Measurements from ENCODE around the gene VTI1A. TPM values are rescaled to one million over a fixed set of nuclear protein-coding genes. Genes with fewer than 3 reads are reported as not detected.

Gene VTI1A
- total RNA-seq, 3 donors from 2014 or later (not counting 1 experiment from before 2014, with no cell fraction given): 62.6 to 77.6 (median 68.2) TPM

- no peaks in the 10 kb centered on the region for H3K27me3 Mint-ChIP-seq (ENCODE audit: low read depth in 2 of 2)
- ATAC-seq (no peak), DNase-seq (no peak)
- TF ChIP-seq, protein P1, sequence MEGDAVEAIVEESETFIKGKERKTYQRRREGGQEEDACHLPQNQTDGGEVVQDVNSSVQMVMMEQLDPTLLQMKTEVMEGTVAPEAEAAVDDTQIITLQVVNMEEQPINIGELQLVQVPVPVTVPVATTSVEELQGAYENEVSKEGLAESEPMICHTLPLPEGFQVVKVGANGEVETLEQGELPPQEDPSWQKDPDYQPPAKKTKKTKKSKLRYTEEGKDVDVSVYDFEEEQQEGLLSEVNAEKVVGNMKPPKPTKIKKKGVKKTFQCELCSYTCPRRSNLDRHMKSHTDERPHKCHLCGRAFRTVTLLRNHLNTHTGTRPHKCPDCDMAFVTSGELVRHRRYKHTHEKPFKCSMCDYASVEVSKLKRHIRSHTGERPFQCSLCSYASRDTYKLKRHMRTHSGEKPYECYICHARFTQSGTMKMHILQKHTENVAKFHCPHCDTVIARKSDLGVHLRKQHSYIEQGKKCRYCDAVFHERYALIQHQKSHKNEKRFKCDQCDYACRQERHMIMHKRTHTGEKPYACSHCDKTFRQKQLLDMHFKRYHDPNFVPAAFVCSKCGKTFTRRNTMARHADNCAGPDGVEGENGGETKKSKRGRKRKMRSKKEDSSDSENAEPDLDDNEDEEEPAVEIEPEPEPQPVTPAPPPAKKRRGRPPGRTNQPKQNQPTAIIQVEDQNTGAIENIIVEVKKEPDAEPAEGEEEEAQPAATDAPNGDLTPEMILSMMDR (IDR thresholded peaks at IDR 0.05): no peak
- Histone ChIP-seq H3K27me3 (ENCODE audit: control insufficient read depth, insufficient read depth, low read length) (no peaks in the 10 kb centered on the region), H3K4me3 (ENCODE audit: low read length) (no peak overlapping the region), H3K36me3 (ENCODE audit: control insufficient read depth, insufficient read depth, low read length) (no peaks in the 10 kb centered on the region), H3K9me3 (ENCODE audit: control insufficient read depth, insufficient read depth, low read length) (no peaks in the 10 kb centered on the region), H3K4me1 (ENCODE audit: control insufficient read depth, insufficient read depth, low read length) (no peaks in the 10 kb centered on the region), H3K27ac (ENCODE audit: low read length) (no peak overlapping the region)
- H3K9me3 Mint-ChIP-seq: no peaks in the 10 kb centered on the region
- no peaks in the 10 kb centered on the region for H3K36me3 Mint-ChIP-seq
- 94% methylated on average over 2 of the region's 3 CpGs for WGBS (ENCODE audit: insufficient coverage)
- H3K27ac Mint-ChIP-seq: no peak overlapping the region
- no peak overlapping the region for H3K4me3 Mint-ChIP-seq
- intact Hi-C loops (cut with micrococcal nuclease): no loop called here
- peaks cover 6 to 22% of the 10 kb centered on the region in 2 donors for H3K4me1 Mint-ChIP-seq
These were observed 34.6 kb downstream of the VTI1A start for GRCh38 chr10:112481602-112482001.

GRCh38 chr10:112484399-112484798, 37.4 kb downstream of the VTI1A start:
- H3K4me3 Mint-ChIP-seq: no peak overlapping the region
- intact Hi-C loops (cut with micrococcal nuclease): no loop called here
- no peak for DNase-seq
- peaks cover 7 to 27% of the 10 kb centered on the region in 2 donors for H3K4me1 Mint-ChIP-seq
- H3K27ac Mint-ChIP-seq: no peak overlapping the region
- H3K27me3 ChIP-seq (ENCODE audit: control insufficient read depth, insufficient read depth, low read length): no peaks in the 10 kb centered on the region
- H3K36me3 Mint-ChIP-seq: no peaks in the 10 kb centered on the region
- no peaks in the 10 kb centered on the region for H3K27me3 Mint-ChIP-seq (ENCODE audit: low read depth in 2 of 2)
- no peaks in the 10 kb centered on the region for H3K9me3 ChIP-seq (ENCODE audit: control insufficient read depth, insufficient read depth, low read length)
- TF ChIP-seq, protein P1 (IDR thresholded peaks at IDR 0.05): no peak
- H3K9me3 Mint-ChIP-seq: no peaks in the 10 kb centered on the region
- H3K4me1 ChIP-seq (ENCODE audit: control insufficient read depth, insufficient read depth, low read length): no peaks in the 10 kb centered on the region
- WGBS (ENCODE audit: insufficient coverage): 88% methylated on average over 1 of the region's 2 CpGs
- ATAC-seq: no peak
- no peak overlapping the region for H3K4me3 ChIP-seq (ENCODE audit: low read length)
- no peaks in the 10 kb centered on the region for H3K36me3 ChIP-seq (ENCODE audit: control insufficient read depth, insufficient read depth, low read length)
- no peak overlapping the region for H3K27ac ChIP-seq (ENCODE audit: low read length)

- no peak overlapping the region for H3K27ac Mint-ChIP-seq
- Histone ChIP-seq H3K36me3 (ENCODE audit: control insufficient read depth, insufficient read depth, low read length) (no peaks in the 10 kb centered on the region), H3K4me3 (ENCODE audit: low read length) (no peak overlapping the region)
These were observed 40.9 kb downstream of the VTI1A start for GRCh38 chr10:112487964-112488363.

GRCh38 chr10:112490545-112490944, 43.5 kb downstream of the VTI1A start:
- H3K4me1 Mint-ChIP-seq: peaks cover 12 to 14% of the 10 kb centered on the region in 2 donors
- Histone ChIP-seq H3K36me3 (ENCODE audit: control insufficient read depth, insufficient read depth, low read length) (no peaks in the 10 kb centered on the region), H3K4me1 (ENCODE audit: control insufficient read depth, insufficient read depth, low read length) (no peaks in the 10 kb centered on the region), H3K4me3 (ENCODE audit: low read length) (no peak overlapping the region), H3K27ac (ENCODE audit: low read length) (no peak overlapping the region), H3K9me3 (ENCODE audit: control insufficient read depth, insufficient read depth, low read length) (no peaks in the 10 kb centered on the region), H3K27me3 (ENCODE audit: control insufficient read depth, insufficient read depth, low read length) (no peaks in the 10 kb centered on the region)
- intact Hi-C loops (cut with micrococcal nuclease): no loop called here
- H3K27me3 Mint-ChIP-seq (ENCODE audit: low read depth in 2 of 2): no peaks in the 10 kb centered on the region
- no peak overlapping the region for H3K4me3 Mint-ChIP-seq
- no peak for DNase-seq
- H3K27ac Mint-ChIP-seq: no peak overlapping the region
- H3K36me3 Mint-ChIP-seq: no peaks in the 10 kb centered on the region
- TF ChIP-seq, protein P1 (IDR thresholded peaks at IDR 0.05): no peak
- H3K9me3 Mint-ChIP-seq: no peaks in the 10 kb centered on the region
- no peak for ATAC-seq
- 89% methylated on average over 2 of the region's 2 CpGs for WGBS (ENCODE audit: insufficient coverage)

More at GRCh38 chr10:112487964-112488363, 40.9 kb downstream of the VTI1A start:
- ATAC-seq (no peak), DNase-seq (no peak)
- Histone ChIP-seq H3K27ac (ENCODE audit: low read length) (no peak overlapping the region), H3K27me3 (ENCODE audit: control insufficient read depth, insufficient read depth, low read length) (no peaks in the 10 kb centered on the region), H3K4me1 (ENCODE audit: control insufficient read depth, insufficient read depth, low read length) (no peaks in the 10 kb centered on the region), H3K9me3 (ENCODE audit: control insufficient read depth, insufficient read depth, low read length) (no peaks in the 10 kb centered on the region)
- H3K4me1 Mint-ChIP-seq: peaks cover 11 to 19% of the 10 kb centered on the region in 2 donors
- no peak overlapping the region for H3K4me3 Mint-ChIP-seq
- no peaks in the 10 kb centered on the region for H3K36me3 Mint-ChIP-seq
- intact Hi-C loops (cut with micrococcal nuclease): no loop called here
- H3K9me3 Mint-ChIP-seq: no peaks in the 10 kb centered on the region
- H3K27me3 Mint-ChIP-seq (ENCODE audit: low read depth in 2 of 2): no peaks in the 10 kb centered on the region
- TF ChIP-seq, protein P1 (IDR thresholded peaks at IDR 0.05): no peak
